SJCRH30 (cell line): ENCODE measurements around the gene SCN7A. TPM values are rescaled to one million over a fixed set of nuclear protein-coding genes. Genes with fewer than 3 reads are reported as not detected.
A peak's percentile ranks its signal among the peaks of the same experiment; 100 is the strongest.

ENCODE experiments used
- DNase-seq, 2 experiments: peaks; one replicate each; pipeline ENCODE4 v3.0.0-alpha.2; 2015 to 2020
- H3K27ac ChIP-seq: fragments of 250-450 bp; sonication (Bioruptor Pico); 2 replicates; pipeline ENCODE4 v1.5.1; 2020; ENCODE audit warnings: mild to moderate bottlenecking, moderate library complexity
- H3K27me3 ChIP-seq: fragments of 250-450 bp; sonication (Bioruptor Pico); 2 replicates; pipeline ENCODE4 v1.5.1; 2020; ENCODE audit warnings: mild to moderate bottlenecking, moderate library complexity
- H3K36me3 ChIP-seq: fragments of 250-450 bp; sonication (Bioruptor Pico); 2 replicates; pipeline ENCODE4 v1.5.1; 2020; ENCODE audit warnings: mild to moderate bottlenecking, moderate library complexity
- H3K4me1 ChIP-seq: fragments of 250-450 bp; sonication (Bioruptor Pico); 2 replicates; pipeline ENCODE4 v1.5.1; 2020; ENCODE audit warnings: mild to moderate bottlenecking, moderate library complexity
- H3K4me3 ChIP-seq: fragments of 250-450 bp; sonication (Bioruptor Pico); 2 replicates; pipeline ENCODE4 v1.5.1; 2020; ENCODE audit warnings: mild to moderate bottlenecking, moderate library complexity
- H3K9me3 ChIP-seq: fragments of 250-450 bp; sonication (Bioruptor Pico); replicated peaks from 2 replicates; pipeline ENCODE4 v1.5.1; 2020; ENCODE audit warnings: mild to moderate bottlenecking, moderate library complexity
- total RNA-seq: library from RNA; depleted of rRNA; stranded (reverse); fragments of >200 nt; shearing (Covaris generic); gene quantifications from 2 replicates; pipeline ENCODE4 v1.2.3, GENCODE V29; 2014

Gene SCN7A
- total RNA-seq, 1 experiment from 2014 or later: 0.18 TPM

DNA sequence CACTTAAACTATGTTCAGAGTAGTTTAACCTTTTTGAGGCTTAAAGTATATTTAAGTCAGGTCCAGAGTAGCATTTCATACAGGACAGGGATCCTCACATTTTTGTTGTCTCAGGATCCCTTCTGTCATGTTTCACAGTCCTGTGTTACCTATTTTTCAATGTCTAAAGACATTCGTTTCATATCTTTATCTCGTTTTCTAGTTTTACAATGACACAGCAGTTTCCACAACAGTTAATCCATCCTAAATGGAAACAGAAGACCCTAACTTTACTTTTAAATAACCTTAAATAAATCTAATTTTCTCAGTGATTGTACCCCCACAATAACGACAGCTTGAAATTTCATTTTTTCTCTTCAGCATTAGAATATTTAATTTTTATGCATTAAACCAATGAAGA, 101.0 kb downstream of the SCN7A start:
- H3K27me3 ChIP-seq: no peaks in the 10 kb centered on the region
- peaks cover 2% of the 10 kb centered on the region; the same call in 1 of the 2 replicates for H3K4me1 ChIP-seq
- no peaks in the 10 kb centered on the region for H3K36me3 ChIP-seq
- H3K9me3 ChIP-seq: no peaks in the 10 kb centered on the region
- no peak overlapping the region for H3K4me3 ChIP-seq
- H3K27ac ChIP-seq: no peak overlapping the region
- no peak for DNase-seq

DNA sequence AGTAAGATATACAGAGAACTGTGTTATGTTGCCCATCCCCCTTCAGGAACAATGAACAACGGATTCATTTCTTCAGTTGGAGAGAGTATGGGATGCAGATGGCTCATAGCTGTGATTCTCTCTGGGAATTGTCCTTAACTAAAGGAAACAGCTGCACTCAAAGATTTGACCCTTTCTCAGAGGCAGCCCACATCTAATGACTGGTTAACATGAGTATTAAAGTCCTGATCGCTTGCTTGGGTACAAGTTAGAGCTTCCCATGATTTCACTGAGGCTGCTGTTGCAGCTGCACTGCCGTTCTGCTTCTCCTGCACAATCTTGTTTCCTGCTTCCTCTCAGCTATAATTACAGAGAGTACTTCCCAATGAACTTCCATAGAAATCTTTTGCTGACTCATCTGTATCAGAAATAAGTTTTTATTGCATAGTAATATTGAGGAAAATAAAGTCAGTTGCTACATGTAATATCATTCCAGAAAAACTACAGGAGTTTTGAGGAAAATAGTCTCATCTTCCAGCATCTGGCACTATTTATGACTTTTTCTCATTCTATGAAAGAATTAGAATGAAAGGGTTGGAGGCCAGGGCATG, 105.5 kb downstream of the SCN7A start:
- H3K27ac ChIP-seq: no peak overlapping the region
- H3K4me1 ChIP-seq: peaks cover 2% of the 10 kb centered on the region; the same call in 1 of the 2 replicates
- no peak overlapping the region for H3K4me3 ChIP-seq
- H3K9me3 ChIP-seq: no peaks in the 10 kb centered on the region
- H3K36me3 ChIP-seq: no peaks in the 10 kb centered on the region
- peak; percentile 27 to 76 for DNase-seq
- no peaks in the 10 kb centered on the region for H3K27me3 ChIP-seq

DNA sequence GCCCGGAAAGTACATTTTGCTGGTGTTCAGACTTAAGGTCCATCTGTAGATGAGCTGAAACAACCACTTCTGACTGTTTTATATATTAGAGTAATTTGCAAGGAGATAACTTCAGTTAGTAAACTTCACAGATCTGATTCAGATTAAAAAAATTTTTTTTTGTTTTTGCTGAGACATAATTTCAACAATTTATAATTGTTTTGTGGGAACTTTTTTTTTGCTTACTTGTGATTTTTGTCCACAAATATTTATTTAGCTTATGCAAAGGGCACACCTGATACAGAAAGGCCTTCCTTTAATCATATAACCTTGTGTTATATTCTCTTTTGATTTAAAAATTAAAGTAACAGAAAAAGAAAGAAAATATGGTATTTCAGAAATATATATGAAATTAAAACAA, 108.7 kb downstream of the SCN7A start:
- H3K4me3 ChIP-seq: no peak overlapping the region
- H3K4me1 ChIP-seq: peaks cover 2% of the 10 kb centered on the region; the same call in 1 of the 2 replicates
- no peak overlapping the region for H3K27ac ChIP-seq
- no peaks in the 10 kb centered on the region for H3K36me3 ChIP-seq
- no peak for DNase-seq
- H3K9me3 ChIP-seq: no peaks in the 10 kb centered on the region
- H3K27me3 ChIP-seq: no peaks in the 10 kb centered on the region

DNA sequence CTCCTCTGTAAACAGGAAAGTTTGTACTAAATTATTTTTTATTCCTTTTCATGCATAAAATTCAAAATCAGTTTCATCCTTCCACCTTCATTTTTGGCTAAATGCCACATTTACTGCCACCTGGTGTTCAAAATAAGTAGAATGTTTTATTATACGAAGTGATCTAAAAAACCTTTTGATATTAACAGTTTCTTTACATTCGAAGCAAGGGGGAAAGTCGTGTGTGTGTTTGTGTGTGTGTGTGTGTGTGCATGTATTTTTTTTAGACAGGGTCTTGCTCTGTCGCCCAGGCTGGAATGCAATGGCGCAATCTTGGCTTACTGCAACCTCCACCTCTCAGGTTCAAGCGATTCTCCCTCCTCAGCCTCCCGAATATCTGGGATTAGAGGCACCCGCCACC, 109.3 kb downstream of the SCN7A start:
- no peaks in the 10 kb centered on the region for H3K27me3 ChIP-seq
- H3K36me3 ChIP-seq: no peaks in the 10 kb centered on the region
- H3K4me1 ChIP-seq: peaks cover 2% of the 10 kb centered on the region; the same call in 1 of the 2 replicates
- DNase-seq: peak in 1 of 2 experiments; percentile 45
- H3K27ac ChIP-seq: no peak overlapping the region
- no peaks in the 10 kb centered on the region for H3K9me3 ChIP-seq
- H3K4me3 ChIP-seq: no peak overlapping the region

DNA sequence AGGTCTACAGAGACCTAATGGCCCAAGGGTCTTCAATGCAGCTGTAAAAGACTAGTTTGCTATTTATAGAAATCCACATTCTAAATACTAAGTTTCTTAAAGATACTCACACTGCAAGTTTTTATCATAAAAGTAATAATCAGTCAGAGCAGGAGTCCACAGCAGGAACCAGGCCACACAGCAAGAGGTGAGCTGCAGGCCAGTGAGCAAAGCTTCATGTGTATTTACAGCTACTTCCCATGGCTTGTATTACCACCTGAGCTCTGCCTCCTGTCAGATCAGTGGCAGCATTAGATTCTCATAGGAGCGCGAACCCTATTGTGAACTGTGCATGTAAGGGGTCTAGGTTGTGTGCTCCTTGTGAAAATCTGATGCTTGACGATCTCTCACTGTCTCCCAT, 111.6 kb downstream of the SCN7A start:
- no peak overlapping the region for H3K27ac ChIP-seq
- DNase-seq: no peak
- no peaks in the 10 kb centered on the region for H3K4me1 ChIP-seq
- no peak overlapping the region for H3K4me3 ChIP-seq
- no peaks in the 10 kb centered on the region for H3K36me3 ChIP-seq
- no peaks in the 10 kb centered on the region for H3K27me3 ChIP-seq
- no peaks in the 10 kb centered on the region for H3K9me3 ChIP-seq

DNA sequence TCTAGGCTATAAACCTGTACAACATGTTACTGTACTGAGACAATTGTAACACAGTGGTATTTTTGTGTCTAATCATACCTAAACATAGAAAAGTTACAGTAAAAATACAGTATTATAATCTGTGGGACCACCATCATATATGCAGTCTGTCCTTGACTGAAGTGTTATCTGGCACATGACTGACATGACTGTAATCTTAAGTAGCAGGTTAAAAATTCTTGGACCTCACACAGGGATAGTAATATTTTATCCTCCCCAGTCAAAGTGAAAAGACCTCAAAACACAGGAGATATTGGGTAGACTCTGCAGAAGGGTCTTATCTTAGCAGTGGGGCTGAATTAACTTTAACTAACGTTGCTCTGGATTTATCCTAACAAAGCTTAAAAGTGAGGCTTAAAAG, 113.4 kb downstream of the SCN7A start:
- Histone ChIP-seq H3K4me1 (peaks cover 4% of the 10 kb centered on the region), H3K4me3 (no peak overlapping the region), H3K36me3 (no peaks in the 10 kb centered on the region), H3K27me3 (no peaks in the 10 kb centered on the region), H3K9me3 (no peaks in the 10 kb centered on the region), H3K27ac (no peak overlapping the region)
- DNase-seq: no peak

DNA sequence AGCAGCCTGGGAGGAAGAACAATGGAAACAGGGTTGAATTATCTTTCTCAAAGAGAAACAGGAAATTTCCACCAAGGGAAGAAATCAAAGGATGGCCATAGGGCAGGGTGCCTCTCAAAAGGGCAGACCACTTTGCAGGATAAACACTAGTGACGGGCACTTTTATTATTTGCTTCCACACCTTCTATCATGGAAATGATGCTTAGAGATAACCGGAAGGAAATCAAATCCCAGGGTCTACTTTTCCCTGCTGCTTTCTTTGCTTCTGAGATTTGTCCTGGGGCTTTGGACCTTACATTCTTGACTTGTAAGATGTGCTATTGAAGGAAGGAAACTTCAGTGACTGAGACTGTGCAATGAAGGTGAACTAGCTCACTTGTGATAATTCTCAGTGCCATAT, 117.2 kb downstream of the SCN7A start:
- H3K4me1 ChIP-seq: peaks cover 15% of the 10 kb centered on the region
- H3K27ac ChIP-seq: peak overlapping the region; percentile 50
- H3K9me3 ChIP-seq: no peaks in the 10 kb centered on the region
- no peaks in the 10 kb centered on the region for H3K36me3 ChIP-seq
- H3K4me3 ChIP-seq: peak overlapping the region; percentile 66
- no peak for DNase-seq
- H3K27me3 ChIP-seq: no peaks in the 10 kb centered on the region

DNA sequence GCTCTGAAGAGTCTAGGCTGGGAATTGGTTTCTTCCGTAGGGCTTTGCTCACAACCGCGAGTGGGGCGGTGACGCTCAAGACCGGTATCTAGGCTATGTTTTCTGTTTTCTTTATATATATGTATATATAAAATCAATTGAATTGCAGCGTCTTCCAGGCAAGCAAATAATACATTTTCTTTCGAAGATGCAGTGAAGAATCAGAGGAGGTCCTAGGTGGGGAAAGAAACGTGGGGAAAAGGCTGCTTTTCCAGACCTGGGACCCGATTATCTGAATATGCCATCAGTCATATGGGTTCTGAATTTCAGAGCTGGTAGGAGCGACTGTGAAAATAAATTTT, 117.6 kb downstream of the SCN7A start:
- Histone ChIP-seq H3K4me3 (peak overlapping the region; percentile 66), H3K27ac (peak overlapping the region; percentile 50), H3K36me3 (no peaks in the 10 kb centered on the region), H3K9me3 (no peaks in the 10 kb centered on the region), H3K27me3 (no peaks in the 10 kb centered on the region), H3K4me1 (peaks cover 15% of the 10 kb centered on the region)
- DNase-seq: no peak

DNA sequence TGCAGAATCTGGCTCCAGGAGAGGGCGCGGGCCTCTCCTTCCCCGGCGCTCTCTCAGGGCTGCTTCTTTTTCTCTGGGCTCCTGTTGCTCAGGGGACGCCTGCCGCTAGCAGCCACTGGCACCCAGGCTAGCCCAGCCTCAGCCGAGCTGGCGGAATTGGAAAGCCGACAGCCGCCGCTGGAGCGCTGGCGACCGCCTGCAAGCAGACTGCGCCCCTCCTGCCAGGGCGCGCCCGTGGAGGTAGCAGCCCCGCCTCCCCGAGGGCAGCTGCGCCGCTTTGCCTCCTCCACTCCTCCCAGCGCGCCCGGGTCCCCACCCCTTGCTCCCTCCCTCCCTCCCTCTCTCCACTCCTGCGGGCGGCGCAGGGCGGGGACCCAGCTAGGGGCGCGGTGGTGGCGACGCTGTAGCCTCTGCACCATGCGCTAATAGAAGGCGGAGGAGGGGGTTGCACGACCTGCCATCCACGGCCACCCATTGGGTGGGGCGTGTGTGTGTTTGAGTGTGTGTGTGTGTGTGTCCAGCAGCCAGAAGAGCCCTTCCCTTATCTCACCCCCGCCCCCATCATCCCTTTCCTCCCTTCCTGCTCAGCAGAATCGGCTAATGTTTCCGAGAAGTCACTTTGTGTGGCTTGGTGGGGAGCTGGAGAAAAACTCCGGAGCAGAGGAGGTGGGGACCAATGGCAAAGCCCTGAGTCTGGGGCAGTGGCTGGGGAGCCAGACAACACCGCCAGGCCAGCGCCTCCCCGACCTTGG, 118.1 kb downstream of the SCN7A start, which contains the start of gene SCN9A:
TSS of gene SCN9A (minus strand) at position 209 of the 752 bp plus-strand sequence. CDS start 64,188 bp downstream, outside the sequence.
- H3K36me3 ChIP-seq: no peaks in the 10 kb centered on the region
- H3K9me3 ChIP-seq: no peaks in the 10 kb centered on the region
- peak within 1 kb of the TSS; percentile 66 for H3K4me3 ChIP-seq
- DNase-seq: peak; percentile 92 to 93
- peaks cover 15% of the 10 kb centered on the region for H3K4me1 ChIP-seq
- no peaks in the 10 kb centered on the region for H3K27me3 ChIP-seq
- H3K27ac ChIP-seq: peak within 1 kb of the TSS; percentile 50

DNA sequence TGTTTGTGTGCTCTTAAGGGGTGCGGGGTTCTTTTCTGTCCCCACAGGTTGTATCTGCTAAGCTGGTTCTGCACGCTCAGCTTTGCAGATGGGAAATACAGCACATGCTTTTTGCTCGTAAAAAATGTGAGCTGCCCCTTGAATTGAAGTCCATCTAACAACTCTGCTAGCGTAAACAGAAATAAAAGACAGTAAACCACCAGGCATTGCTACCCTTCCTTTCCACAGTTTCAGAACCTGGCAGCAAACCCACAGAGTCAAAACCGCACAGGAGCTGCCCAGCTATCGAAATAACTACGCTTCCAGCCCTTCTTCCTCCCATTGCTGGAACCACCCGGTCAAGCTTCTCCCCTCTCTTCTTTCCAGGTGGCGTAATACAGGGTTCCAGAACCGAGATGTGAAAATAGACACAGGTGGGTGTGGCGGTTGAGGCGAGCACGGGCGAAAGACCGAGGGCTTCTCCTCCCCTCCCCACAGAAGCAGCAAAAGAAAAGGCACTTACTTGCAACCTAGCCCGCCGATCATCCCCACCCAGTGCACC, 118.8 kb downstream of the SCN7A start:
- H3K4me3 ChIP-seq: peak overlapping the region; percentile 66
- H3K9me3 ChIP-seq: no peaks in the 10 kb centered on the region
- no peaks in the 10 kb centered on the region for H3K36me3 ChIP-seq
- H3K27ac ChIP-seq: no peak overlapping the region; the same call in 1 of the 2 replicates
- DNase-seq: no peak
- no peaks in the 10 kb centered on the region for H3K27me3 ChIP-seq
- peaks cover 15% of the 10 kb centered on the region for H3K4me1 ChIP-seq

DNA sequence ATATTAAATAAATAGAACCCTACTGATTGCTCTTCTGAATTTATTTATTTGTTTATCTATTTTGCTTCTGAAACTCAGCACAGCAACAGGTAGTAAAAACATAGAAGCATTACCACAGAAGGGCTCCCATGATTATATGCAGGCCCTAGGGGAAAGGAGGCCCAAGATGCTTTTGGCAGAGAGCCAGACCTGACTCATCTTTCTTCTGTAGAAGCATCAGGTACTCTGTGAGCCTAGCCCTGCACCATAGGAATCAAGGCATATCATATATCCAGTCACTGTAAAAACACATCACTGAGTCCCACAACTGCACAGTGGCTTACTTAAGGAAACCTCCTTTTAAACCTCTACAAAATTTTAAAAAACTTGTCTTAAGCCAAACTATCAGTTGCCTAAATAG, 120.1 kb downstream of the SCN7A start:
- Histone ChIP-seq H3K27ac (no peak overlapping the region), H3K9me3 (no peaks in the 10 kb centered on the region), H3K4me1 (peaks cover 15% of the 10 kb centered on the region), H3K4me3 (no peak overlapping the region), H3K36me3 (no peaks in the 10 kb centered on the region), H3K27me3 (no peaks in the 10 kb centered on the region)
- peak; percentile 82 to 89 for DNase-seq

DNA sequence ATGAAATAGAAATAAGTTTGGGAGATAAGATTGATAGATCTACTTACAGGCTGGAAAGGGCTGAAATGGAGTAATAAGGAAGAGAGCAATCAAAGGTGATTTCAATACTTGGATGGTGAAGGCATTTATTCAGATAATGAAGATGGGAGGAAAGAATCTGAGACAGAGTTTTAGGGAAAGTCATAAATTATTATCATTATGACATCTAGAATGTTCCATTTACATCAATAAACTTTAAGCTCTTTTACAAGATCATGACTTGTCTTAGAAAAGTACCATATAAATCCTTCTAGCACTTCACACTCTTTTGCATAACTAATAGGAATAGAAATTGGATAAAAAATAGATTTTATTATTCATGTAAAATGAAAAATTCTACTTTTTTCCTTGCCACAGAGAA, 120.5 kb downstream of the SCN7A start:
- no peaks in the 10 kb centered on the region for H3K36me3 ChIP-seq
- no peak overlapping the region for H3K27ac ChIP-seq
- H3K9me3 ChIP-seq: no peaks in the 10 kb centered on the region
- DNase-seq: no peak
- H3K4me1 ChIP-seq: peaks cover 15% of the 10 kb centered on the region
- no peak overlapping the region for H3K4me3 ChIP-seq
- no peaks in the 10 kb centered on the region for H3K27me3 ChIP-seq

DNA sequence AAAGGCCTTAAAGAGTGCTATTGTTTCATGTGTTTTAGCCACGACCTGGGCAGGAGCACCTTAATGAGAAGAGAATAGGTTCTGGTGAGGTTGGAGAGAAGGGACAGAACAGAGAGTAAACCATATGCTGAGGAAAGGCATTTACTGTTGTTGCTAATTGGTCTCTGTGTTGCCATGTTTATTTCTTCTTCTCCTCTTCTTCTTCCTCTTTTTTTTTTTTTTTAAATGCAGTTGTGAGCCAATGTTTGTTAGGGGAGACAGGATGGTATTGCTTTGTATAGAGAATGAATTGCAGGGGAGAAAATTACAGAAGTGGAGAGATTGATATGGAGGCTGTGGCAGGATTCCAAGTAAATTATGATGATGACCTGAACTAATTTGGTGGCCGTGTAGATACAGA, 120.9 kb downstream of the SCN7A start:
- DNase-seq: no peak
- no peaks in the 10 kb centered on the region for H3K27me3 ChIP-seq
- H3K36me3 ChIP-seq: no peaks in the 10 kb centered on the region
- H3K9me3 ChIP-seq: no peaks in the 10 kb centered on the region
- no peak overlapping the region for H3K27ac ChIP-seq
- H3K4me1 ChIP-seq: peaks cover 15% of the 10 kb centered on the region
- H3K4me3 ChIP-seq: no peak overlapping the region

DNA sequence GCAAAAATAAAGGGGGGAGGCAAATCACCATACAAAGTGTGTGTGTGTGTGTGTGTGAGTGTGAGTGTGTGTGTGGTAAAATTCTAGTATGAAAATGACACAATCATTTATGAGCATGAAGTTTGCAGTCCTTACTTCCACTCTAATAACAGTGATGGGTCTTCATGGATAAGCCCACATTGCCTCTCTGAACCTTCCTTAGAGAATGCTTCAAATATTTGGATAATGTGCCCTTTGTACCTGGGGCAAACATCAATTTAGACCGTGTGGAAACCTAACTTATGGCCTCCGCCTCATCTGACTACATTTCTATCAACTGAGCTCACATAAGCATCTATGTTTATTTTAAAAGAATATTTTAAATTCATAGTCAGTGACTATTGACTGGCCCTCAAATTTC, 122.0 kb downstream of the SCN7A start:
- Histone ChIP-seq H3K27ac (no peak overlapping the region), H3K27me3 (no peaks in the 10 kb centered on the region), H3K9me3 (no peaks in the 10 kb centered on the region), H3K36me3 (no peaks in the 10 kb centered on the region), H3K4me3 (no peak overlapping the region), H3K4me1 (peaks cover 13% of the 10 kb centered on the region)
- no peak for DNase-seq

DNA sequence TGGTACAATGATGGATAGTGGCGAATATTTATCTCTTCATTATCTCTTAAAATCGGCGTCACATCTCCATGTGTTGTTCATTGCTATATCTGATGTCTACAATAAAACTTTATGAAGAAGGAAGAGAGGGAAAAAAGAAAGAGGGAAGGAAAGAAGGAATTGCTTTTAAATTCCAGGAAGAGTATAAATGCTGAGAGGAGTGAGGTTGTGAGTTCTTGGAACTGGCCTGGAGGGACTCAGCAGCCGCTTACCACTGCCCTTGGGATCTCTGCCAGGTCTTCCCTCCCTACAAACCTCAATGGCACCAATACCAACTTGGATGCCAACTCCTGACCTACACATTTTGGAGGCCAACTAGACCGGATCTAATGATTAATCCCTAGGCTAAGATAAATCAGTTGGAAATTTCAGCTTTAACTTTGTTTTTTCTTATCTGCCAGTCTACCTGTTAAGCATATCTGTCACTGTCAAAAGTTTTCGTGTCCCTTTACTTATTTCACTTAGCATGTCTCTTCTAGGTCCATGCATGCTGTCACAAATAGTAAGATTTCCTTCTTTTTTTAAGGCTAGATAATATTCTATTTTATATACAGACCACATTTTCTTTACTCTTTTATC, 128.1 kb downstream of the SCN7A start:
- Histone ChIP-seq H3K27ac (no peak overlapping the region), H3K4me3 (no peak overlapping the region), H3K4me1 (peaks cover 8% of the 10 kb centered on the region), H3K36me3 (no peaks in the 10 kb centered on the region), H3K27me3 (no peaks in the 10 kb centered on the region), H3K9me3 (no peaks in the 10 kb centered on the region)
- no peak for DNase-seq
